HepG2 (cell line): Measurements from ENCODE around the gene GNGT2. TPM values are rescaled to one million over a fixed set of nuclear protein-coding genes. Genes with fewer than 3 reads are reported as not detected.

Experiments used
- ATAC-seq: fragments of 200-7000 bp; cut with Tn5 transposase; 3 replicates; pipeline ENCODE4 v1.9.1; 2020; ENCODE audit warnings: mild to moderate bottlenecking, moderate library complexity
- BruUV-seq: library from RNA; stranded (reverse); fragments of 400-500 nt; replicated peaks from 2 replicates; lab custom pipeline; 2021; lab: Mats Ljungman, UMichigan
- CTCF ChIA-PET: fragments of 300-600 bp; formaldehyde crosslinking; extraction: SDS; loops from one replicate; lab custom pipeline; 2021; ENCODE audit warnings: low total read pairs, inconsistent platforms, low intra/inter-chr PET ratio; lab: Yijun Ruan, JAX
- POLR2A ChIA-PET: fragments of 350-600 bp; sonication (Branson Sonifier 250); formaldehyde crosslinking; loops from one replicate; lab custom pipeline; 2020; ENCODE audit warnings: antibody characterized with exemption, inconsistent platforms; lab: Yijun Ruan, JAX
- DNase-seq: peaks from one replicate; pipeline ENCODE4 v3.0.0-alpha.2; 2015; ENCODE audit warnings: low spot score
- FAIRE-seq: peaks from 3 replicates; lab custom pipeline; 2011; peaks lifted over from hg19 to GRCh38; lab: Jason Lieb, UNC
- H2AFZ ChIP-seq: one replicate; pipeline ENCODE4 v1.6.1; 2011; ENCODE audit warnings: low read length, inconsistent platforms
- H3K27ac ChIP-seq: fragments of 300-600 bp; 3 replicates; pipeline ENCODE4 v1.8.0; 2011; ENCODE audit warnings: mixed run types, mild to moderate bottlenecking, mixed read lengths, low read length, inconsistent platforms; ENCODE audit not compliant: insufficient read depth; ENCODE audit errors: extremely low read length
- H3K27me3 ChIP-seq, 2 experiments: fragments of 200-600 bp in 1 of 2; 2 replicates in 1 of 2; 3 replicates in 1 of 2; pipeline versions ENCODE4 v1.6.0 to v1.8.0; 2011; ENCODE audit warnings: low read length in 2 of 2, mild to moderate bottlenecking in 2 of 2, moderate library complexity in 2 of 2, inconsistent platforms in 1 of 2; ENCODE audit not compliant: insufficient read depth in 2 of 2, control insufficient read depth in 1 of 2
- H3K36me3 ChIP-seq, 2 experiments: fragments of 200-600 bp in 1 of 2; replicated peaks in 1 of 2; 2 replicates in 1 of 2; 3 replicates in 1 of 2; pipeline versions ENCODE4 v1.5.1 to v1.8.0; 2011; ENCODE audit warnings: low read length in 2 of 2, inconsistent platforms in 1 of 2; ENCODE audit not compliant: insufficient read depth in 2 of 2, control insufficient read depth in 1 of 2
- H3K4me1 ChIP-seq: 2 replicates; pipeline ENCODE4 v1.5.1; 2012; ENCODE audit warnings: low read length, inconsistent platforms; ENCODE audit not compliant: insufficient read depth
- H3K4me2 ChIP-seq: 2 replicates; pipeline ENCODE4 v1.6.0; 2011; ENCODE audit warnings: low read depth, low read length, inconsistent platforms
- H3K4me3 ChIP-seq, 3 experiments: fragments of 200-600 bp in 1 of 3; sonication (generic), shearing (Covaris generic) in 1 of 3; replicated peaks in 1 of 3; 2 replicates each; pipeline ENCODE4 v1.5.1; 2011 to 2016; ENCODE audit warnings: low read length in 3 of 3, inconsistent platforms in 2 of 3, low read depth in 2 of 3, mild to moderate bottlenecking in 2 of 3, control low read depth in 1 of 3, mixed read lengths in 1 of 3; ENCODE audit not compliant: insufficient read depth in 1 of 3
- H3K79me2 ChIP-seq: one replicate; pipeline ENCODE4 v1.6.1; 2011; ENCODE audit warnings: low read length, inconsistent platforms; ENCODE audit not compliant: insufficient read depth
- H3K9ac ChIP-seq: 2 replicates; pipeline ENCODE4 v1.6.0; 2011; ENCODE audit warnings: mild to moderate bottlenecking, low read depth, low read length, inconsistent platforms; ENCODE audit not compliant: insufficient read depth
- H3K9me3 ChIP-seq: 2 replicates; pipeline ENCODE4 v1.5.1; 2012; ENCODE audit warnings: mild to moderate bottlenecking, low read length
- H4K20me1 ChIP-seq: 2 replicates; pipeline ENCODE4 v1.6.0; 2011; ENCODE audit warnings: inconsistent platforms, mild to moderate bottlenecking, low read length, moderate library complexity; ENCODE audit not compliant: insufficient read depth
- AHR ChIP-seq: IDR thresholded peaks from 2 replicates; pipeline ENCODE4 v1.6.1; 2018; ENCODE audit warnings: missing genetic modification reagents, missing compliant biosample characterization
- ATF7 ChIP-seq, 2 experiments: fragments of 450-650 bp in 1 of 2; sonication (generic) in 1 of 2; formaldehyde crosslinking in 1 of 2; IDR thresholded peaks; 2 replicates each; pipeline versions ENCODE4 v1.4.0 to v1.6.1; 2016 to 2020; ENCODE audit warnings: antibody characterized with exemption in 1 of 2, mild to moderate bottlenecking in 1 of 2, missing genetic modification reagents in 1 of 2
- HNRNPH1 ChIP-seq: fragments of 200-400 bp; formaldehyde crosslinking; optimal IDR thresholded peaks from 2 replicates; pipeline ENCODE3; 2017; ENCODE audit warnings: mild to moderate bottlenecking, low read depth, low read length
- SMC3 ChIP-seq: IDR thresholded peaks from 2 replicates; pipeline ENCODE4 v1.6.1; 2011; ENCODE audit warnings: low read length, improper control_type of control experiment
- STAG1 ChIP-seq: sonication (generic); formaldehyde crosslinking; IDR thresholded peaks from 2 replicates; pipeline ENCODE4 v1.4.0; 2020; ENCODE audit warnings: missing genetic modification reagents
- TBX2 ChIP-seq: sonication (generic); formaldehyde crosslinking; IDR thresholded peaks from 2 replicates; pipeline ENCODE4 v1.5.0; 2020; ENCODE audit warnings: missing genetic modification reagents, mild to moderate bottlenecking, borderline replicate concordance
- ZFP37 ChIP-seq: sonication (generic); formaldehyde crosslinking; IDR thresholded peaks from 2 replicates; pipeline ENCODE4 v1.4.0; 2020; ENCODE audit warnings: missing genetic modification reagents, borderline replicate concordance
- ZNF24 ChIP-seq: fragments of 450-650 bp; IDR thresholded peaks from 2 replicates; pipeline ENCODE4 v1.6.1; 2017; ENCODE audit warnings: antibody characterized with exemption, mild to moderate bottlenecking
- ZNF703 ChIP-seq: sonication (generic); formaldehyde crosslinking; IDR thresholded peaks from 2 replicates; pipeline ENCODE4 v1.5.1; 2020; ENCODE audit warnings: missing genetic modification reagents, mild to moderate bottlenecking, moderate library complexity, borderline replicate concordance
- WGBS: methylation state at CpG from one replicate; pipeline ENCODE4 v1.1.6; 2017; ENCODE audit warnings: low lambda C conversion rate; 5-methylcytosine and 5-hydroxymethylcytosine counted together
- in situ Hi-C: cut with HindIII; loops from 2 replicates; pipeline ENCODE4 v1.10.0; 2017; ENCODE audit warnings: low pct_unique_long_range_greater_than_20kb; ENCODE audit not compliant: extremely low pct_ligation_motif_present
- intact Hi-C: fragments of 100-400 bp; cut with micrococcal nuclease; formaldehyde crosslinking; loops from one replicate; pipeline ENCODE4 v1.10.0; 2022; ENCODE audit not compliant: unreplicated experiment
- polyA plus RNA-seq, 8 experiments: library from polyadenylated mRNA; depleted of rRNA in 3 of 8; stranded (reverse) in 7 of 8; unstranded in 1 of 8; fragments of >200 nt; fragmentation: Illumina TruSeq in 4 of 8; extraction: Trizol in 4 of 8; gene quantifications; 2 replicates each; pipeline versions ENCODE4 v1.2.1 to v1.2.3, GENCODE V29; 2011 to 2016; ENCODE audit warnings: low read depth in 4 of 8, missing spikeins in 1 of 8, mixed read lengths in 1 of 8; ENCODE audit not compliant: insufficient read depth in 1 of 8
- total RNA-seq, 5 experiments: library from RNA; depleted of rRNA; stranded (reverse); fragments of >200 nt; fragmentation: Illumina TruSeq; extraction: Trizol; gene quantifications; 2 replicates each; pipeline ENCODE4 v1.2.3, GENCODE V29; 2016; ENCODE audit warnings: low read depth in 1 of 5
- TF ChIP-seq, protein P1 (sequence below): sonication (generic); formaldehyde crosslinking; IDR thresholded peaks from 2 replicates; pipeline ENCODE4 v1.9.0; 2021; ENCODE audit warnings: missing genetic modification reagents, mild to moderate bottlenecking, borderline replicate concordance
- TF ChIP-seq, protein P2 (sequence below): conservative IDR thresholded peaks from 2 replicates; pipeline ENCODE4 v1.6.1; 2018; ENCODE audit warnings: missing genetic modification reagents
- TF ChIP-seq, protein P3 (sequence below), 2 experiments: fragments of 450-650 bp in 1 of 2; sonication (generic) in 1 of 2; formaldehyde crosslinking; IDR thresholded peaks; 2 replicates each; pipeline versions ENCODE4 v1.5.0 to v1.8.0; 2020 to 2022; ENCODE audit warnings: mild to moderate bottlenecking in 1 of 2, missing genetic modification reagents in 1 of 2
- TF ChIP-seq, protein P4 (sequence below): IDR thresholded peaks from 2 replicates; pipeline ENCODE4 v1.6.1; 2012; ENCODE audit warnings: low read depth, low read length, improper control_type of control experiment
- TF ChIP-seq, protein P5 (sequence below): sonication (generic); formaldehyde crosslinking; IDR thresholded peaks from 2 replicates; pipeline ENCODE4 v1.5.1; 2020; ENCODE audit warnings: mild to moderate bottlenecking, missing genetic modification reagents, moderate library complexity
- TF ChIP-seq, protein P6 (sequence below): sonication (generic); formaldehyde crosslinking; IDR thresholded peaks from 2 replicates; pipeline ENCODE4 v1.4.0; 2020; ENCODE audit warnings: missing genetic modification reagents

The GNGT2 gene
- total and polyA plus RNA-seq, 2 of the 13 experiments (the other 11 are each of a cell fraction or from before 2014, with no cell fraction given) = not detected

DNA sequence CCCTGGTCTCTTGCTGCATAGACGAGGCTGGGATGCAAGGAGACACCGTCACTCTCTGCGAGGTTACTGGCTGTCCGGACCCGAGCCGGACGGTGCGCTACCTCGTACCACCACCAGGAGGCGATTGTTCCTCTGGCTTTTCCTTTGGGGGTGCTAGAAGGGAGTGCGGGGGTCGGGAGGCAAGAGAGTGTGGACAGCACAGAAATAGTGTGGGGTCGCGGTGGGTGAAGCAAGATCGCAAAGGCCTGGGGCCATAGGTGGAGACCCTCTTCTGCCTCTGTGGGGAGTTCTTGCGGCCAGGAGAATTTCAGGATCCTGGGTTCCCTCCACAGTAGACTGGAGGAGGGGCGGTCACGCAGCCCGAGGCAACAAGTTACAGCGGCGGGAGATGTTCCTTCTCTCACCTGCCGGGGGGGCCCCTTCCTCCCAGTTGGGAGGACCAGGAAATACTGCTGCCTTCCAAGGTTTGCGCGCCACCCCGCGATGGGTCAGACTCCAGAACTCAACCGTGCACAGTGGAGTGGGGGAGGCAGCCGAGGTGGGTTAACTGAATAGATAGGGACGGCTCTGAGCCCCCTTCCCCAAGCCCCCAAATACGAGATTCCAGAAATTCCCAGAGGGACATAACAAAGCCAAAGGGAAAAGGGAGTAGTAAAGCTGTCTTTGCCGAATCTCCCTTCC is 13.3 kb upstream of the GNGT2 start:
- Histone ChIP-seq H4K20me1 (no peaks in the 10 kb centered on the region), H3K4me3 (peak overlapping the region in 1 of 3 experiments; percentile 47; a peak in 1 of 6 replicates), H3K9ac (no peak overlapping the region), H3K4me1 (peaks cover 19% of the 10 kb centered on the region), H3K4me2 (peak overlapping the region; percentile 39), H3K27ac (no peak overlapping the region), H3K27me3 (peaks cover 14 to 68% of the 10 kb centered on the region in 2 experiments; a peak in 4 of 5 replicates), H3K9me3 (no peaks in the 10 kb centered on the region), H3K79me2 (no peaks in the 10 kb centered on the region), H3K36me3 (no peaks in the 10 kb centered on the region), H2AFZ (no peak overlapping the region)
- CTCF ChIA-PET = interaction anchor here (1.0 kb wide), 1 partner anchor 67 kb away, joined by 4 read pairs; no protein-coding TSS in a partner anchor
- FAIRE-seq (peak; percentile 81), ATAC-seq (peak; percentile 68), DNase-seq (no peak)
- POLR2A ChIA-PET = no interaction called here
- BruUV-seq = no TSS peak
- intact Hi-C loops = no loop called here
- 10% methylated on average over 22 of the region's 31 CpGs for WGBS
- in situ Hi-C loops = no loop called here
- TF ChIP-seq TBX2 (CRISPR knock-in tag) (no peak), ATF7 (IDR thresholded peaks at IDR 0.05) (no peak), ATF7 (CRISPR knock-in tag; IDR thresholded peaks at IDR 0.05) (0 out of 2 replicates have a peak, but pooled peaks have one; percentile 46), ZNF24 (no peak), ZNF703 (CRISPR knock-in tag) (no peak), SMC3 (peak; percentile 38; the same call in 1 of the 2 replicates), HNRNPH1 (no peak), ZFP37 (no peak), AHR (CRISPR knock-in tag) (no peak), STAG1 (CRISPR knock-in tag) (peak; percentile 48)
- TF ChIP-seq, protein P1, sequence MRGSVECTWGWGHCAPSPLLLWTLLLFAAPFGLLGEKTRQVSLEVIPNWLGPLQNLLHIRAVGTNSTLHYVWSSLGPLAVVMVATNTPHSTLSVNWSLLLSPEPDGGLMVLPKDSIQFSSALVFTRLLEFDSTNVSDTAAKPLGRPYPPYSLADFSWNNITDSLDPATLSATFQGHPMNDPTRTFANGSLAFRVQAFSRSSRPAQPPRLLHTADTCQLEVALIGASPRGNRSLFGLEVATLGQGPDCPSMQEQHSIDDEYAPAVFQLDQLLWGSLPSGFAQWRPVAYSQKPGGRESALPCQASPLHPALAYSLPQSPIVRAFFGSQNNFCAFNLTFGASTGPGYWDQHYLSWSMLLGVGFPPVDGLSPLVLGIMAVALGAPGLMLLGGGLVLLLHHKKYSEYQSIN = no peak
- TF ChIP-seq, protein P2, sequence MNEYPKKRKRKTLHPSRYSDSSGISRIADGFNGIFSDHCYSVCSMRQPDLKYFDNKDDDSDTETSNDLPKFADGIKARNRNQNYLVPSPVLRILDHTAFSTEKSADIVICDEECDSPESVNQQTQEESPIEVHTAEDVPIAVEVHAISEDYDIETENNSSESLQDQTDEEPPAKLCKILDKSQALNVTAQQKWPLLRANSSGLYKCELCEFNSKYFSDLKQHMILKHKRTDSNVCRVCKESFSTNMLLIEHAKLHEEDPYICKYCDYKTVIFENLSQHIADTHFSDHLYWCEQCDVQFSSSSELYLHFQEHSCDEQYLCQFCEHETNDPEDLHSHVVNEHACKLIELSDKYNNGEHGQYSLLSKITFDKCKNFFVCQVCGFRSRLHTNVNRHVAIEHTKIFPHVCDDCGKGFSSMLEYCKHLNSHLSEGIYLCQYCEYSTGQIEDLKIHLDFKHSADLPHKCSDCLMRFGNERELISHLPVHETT (CRISPR knock-in tag) = no peak
- TF ChIP-seq, protein P3, sequence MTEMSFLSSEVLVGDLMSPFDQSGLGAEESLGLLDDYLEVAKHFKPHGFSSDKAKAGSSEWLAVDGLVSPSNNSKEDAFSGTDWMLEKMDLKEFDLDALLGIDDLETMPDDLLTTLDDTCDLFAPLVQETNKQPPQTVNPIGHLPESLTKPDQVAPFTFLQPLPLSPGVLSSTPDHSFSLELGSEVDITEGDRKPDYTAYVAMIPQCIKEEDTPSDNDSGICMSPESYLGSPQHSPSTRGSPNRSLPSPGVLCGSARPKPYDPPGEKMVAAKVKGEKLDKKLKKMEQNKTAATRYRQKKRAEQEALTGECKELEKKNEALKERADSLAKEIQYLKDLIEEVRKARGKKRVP (CRISPR knock-in tag; IDR thresholded peaks at IDR 0.05) = no peak
- TF ChIP-seq, protein P4, sequence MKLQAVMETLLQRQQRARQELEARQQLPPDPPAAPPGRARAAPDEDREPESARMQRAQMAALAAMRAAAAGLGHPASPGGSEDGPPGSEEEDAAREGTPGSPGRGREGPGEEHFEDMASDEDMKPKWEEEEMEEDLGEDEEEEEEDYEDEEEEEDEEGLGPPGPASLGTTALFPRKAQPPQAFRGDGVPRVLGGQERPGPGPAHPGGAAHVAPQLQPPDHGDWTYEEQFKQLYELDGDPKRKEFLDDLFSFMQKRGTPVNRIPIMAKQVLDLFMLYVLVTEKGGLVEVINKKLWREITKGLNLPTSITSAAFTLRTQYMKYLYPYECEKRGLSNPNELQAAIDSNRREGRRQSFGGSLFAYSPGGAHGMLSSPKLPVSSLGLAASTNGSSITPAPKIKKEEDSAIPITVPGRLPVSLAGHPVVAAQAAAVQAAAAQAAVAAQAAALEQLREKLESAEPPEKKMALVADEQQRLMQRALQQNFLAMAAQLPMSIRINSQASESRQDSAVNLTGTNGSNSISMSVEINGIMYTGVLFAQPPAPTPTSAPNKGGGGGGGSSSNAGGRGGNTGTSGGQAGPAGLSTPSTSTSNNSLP = no peak
- TF ChIP-seq, protein P5, sequence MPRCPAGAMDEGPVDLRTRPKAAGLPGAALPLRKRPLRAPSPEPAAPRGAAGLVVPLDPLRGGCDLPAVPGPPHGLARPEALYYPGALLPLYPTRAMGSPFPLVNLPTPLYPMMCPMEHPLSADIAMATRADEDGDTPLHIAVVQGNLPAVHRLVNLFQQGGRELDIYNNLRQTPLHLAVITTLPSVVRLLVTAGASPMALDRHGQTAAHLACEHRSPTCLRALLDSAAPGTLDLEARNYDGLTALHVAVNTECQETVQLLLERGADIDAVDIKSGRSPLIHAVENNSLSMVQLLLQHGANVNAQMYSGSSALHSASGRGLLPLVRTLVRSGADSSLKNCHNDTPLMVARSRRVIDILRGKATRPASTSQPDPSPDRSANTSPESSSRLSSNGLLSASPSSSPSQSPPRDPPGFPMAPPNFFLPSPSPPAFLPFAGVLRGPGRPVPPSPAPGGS (CRISPR knock-in tag) = 0 out of 2 replicates have a peak, but pooled peaks have one; percentile 44
- TF ChIP-seq, protein P6, sequence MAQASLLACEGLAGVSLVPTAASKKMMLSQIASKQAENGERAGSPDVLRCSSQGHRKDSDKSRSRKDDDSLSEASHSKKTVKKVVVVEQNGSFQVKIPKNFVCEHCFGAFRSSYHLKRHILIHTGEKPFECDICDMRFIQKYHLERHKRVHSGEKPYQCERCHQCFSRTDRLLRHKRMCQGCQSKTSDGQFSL (CRISPR knock-in tag) = peak; percentile 87; the same call in 1 of the 2 replicates
